Middle frontal gyrus (tissue), 1 donor: Measurements from ENCODE around the gene CALCOCO1.
"Not testable (repeated sequence)": the region's sequence is repeated elsewhere in the genome, so short reads cannot be mapped to it uniquely, and the experiment has no call there.

Source experiments
- DNase-seq: peaks from one replicate; pipeline ENCODE4 v3.0.0-alpha.2; 2015; ENCODE audit warnings: low spot score; ENCODE audit errors: extremely low spot score

The CALCOCO1 gene

GRCh38 chr12:53727310-53728041, at the start of gene CALCOCO1:
Gene CALCOCO1 (minus strand): TSS chr12:53727452. CDS start chr12:53725242, 2,210 bp downstream.
- DNase-seq: peak; percentile 95

- DNase-seq: no peak
Observed at GRCh38 chr12:53776872-53777271, 49.6 kb upstream of the CALCOCO1 start.

- no peak for DNase-seq
Observed at GRCh38 chr12:53775478-53776145, 48.4 kb upstream of the CALCOCO1 start.

GRCh38 chr12:53770281-53770680, 43.0 kb upstream of the CALCOCO1 start:
- no peak for DNase-seq

- DNase-seq: no peak
Observed at GRCh38 chr12:53768976-53769375, 41.7 kb upstream of the CALCOCO1 start.

- no peak for DNase-seq
Observed at GRCh38 chr12:53766881-53767280, 39.6 kb upstream of the CALCOCO1 start.

GRCh38 chr12:53765891-53766290, 38.6 kb upstream of the CALCOCO1 start:
- no peak for DNase-seq

GRCh38 chr12:53764615-53765014, 37.4 kb upstream of the CALCOCO1 start:
- DNase-seq: no peak

- DNase-seq: not testable (repeated sequence)
Observed at GRCh38 chr12:53762793-53763192, 35.5 kb upstream of the CALCOCO1 start.

GRCh38 chr12:53761306-53761705, 34.1 kb upstream of the CALCOCO1 start:
- no peak for DNase-seq

GRCh38 chr12:53759261-53759660, 32.0 kb upstream of the CALCOCO1 start:
- no peak for DNase-seq

GRCh38 chr12:53758730-53759103, 31.5 kb upstream of the CALCOCO1 start:
- DNase-seq: no peak

GRCh38 chr12:53758081-53758729, 31.0 kb upstream of the CALCOCO1 start:
- DNase-seq: no peak

- DNase-seq: peak; percentile 60
Observed at GRCh38 chr12:53757101-53757770, 30.0 kb upstream of the CALCOCO1 start.

GRCh38 chr12:53756300-53757100, 29.2 kb upstream of the CALCOCO1 start:
- DNase-seq: no peak

- DNase-seq: no peak
Observed at GRCh38 chr12:53755893-53756292, 28.6 kb upstream of the CALCOCO1 start.

GRCh38 chr12:53755451-53755891, 28.2 kb upstream of the CALCOCO1 start:
- no peak for DNase-seq

- no peak for DNase-seq
Observed at GRCh38 chr12:53754633-53755264, 27.5 kb upstream of the CALCOCO1 start.

- DNase-seq: no peak
Observed at GRCh38 chr12:53754188-53754585, 26.9 kb upstream of the CALCOCO1 start.

GRCh38 chr12:53752621-53753020, 25.4 kb upstream of the CALCOCO1 start:
- DNase-seq: no peak
